IMR-90 (cell line): ENCODE results near the gene CHRNA5. TPM values are rescaled to one million over a fixed set of nuclear protein-coding genes. Genes with fewer than 3 reads are reported as not detected.

Experiments
- ATAC-seq: fragments of 200-7000 bp; cut with Tn5 transposase; 2 replicates; pipeline ENCODE4 v1.9.1; 2020; ENCODE audit warnings: low read depth, mild to moderate bottlenecking, moderate library complexity
- BruUV-seq: library from RNA; stranded (reverse); fragments of 400-500 nt; replicated peaks from 2 replicates; lab custom pipeline; 2021; lab: Mats Ljungman, UMichigan
- CTCF ChIA-PET: fragments of 300-600 bp; formaldehyde crosslinking; extraction: SDS; loops from one replicate; lab custom pipeline; 2021; ENCODE audit warnings: antibody characterized with exemption; lab: Yijun Ruan, JAX
- POLR2A ChIA-PET: fragments of 300-600 bp; sonication (Branson Sonifier 250); formaldehyde crosslinking; loops from one replicate; lab custom pipeline; 2022; ENCODE audit warnings: antibody characterized with exemption; ENCODE audit not compliant: unreplicated experiment; lab: Charles Lee
- DNase-seq: peaks from one replicate; pipeline ENCODE4 v3.0.0; 2013
- H2AFZ ChIP-seq: replicated peaks from 2 replicates; pipeline ENCODE3; 2013; ENCODE audit warnings: low read length, mild to moderate bottlenecking; ENCODE audit not compliant: poor library complexity
- H2AK5ac ChIP-seq: 2 replicates; pipeline ENCODE4 v1.6.1; 2013; ENCODE audit warnings: low read depth, low read length, inconsistent platforms
- H2AK9ac ChIP-seq: replicated peaks from 2 replicates; pipeline ENCODE3; 2013; ENCODE audit warnings: mild to moderate bottlenecking, low read depth, low read length, moderate library complexity; ENCODE audit not compliant: poor library complexity
- H2BK120ac ChIP-seq: 2 replicates; pipeline ENCODE4 v1.6.1; 2013; ENCODE audit warnings: low read depth, low read length, inconsistent platforms
- H2BK15ac ChIP-seq: 3 replicates; pipeline ENCODE4 v1.6.1; 2013; ENCODE audit warnings: low read depth, low read length, inconsistent platforms
- H2BK20ac ChIP-seq: 2 replicates; pipeline ENCODE4 v1.6.1; 2013; ENCODE audit warnings: low read depth, mild to moderate bottlenecking, inconsistent platforms, low read length, moderate library complexity
- H2BK5ac ChIP-seq: 2 replicates; pipeline ENCODE4 v1.6.1; 2013; ENCODE audit warnings: mild to moderate bottlenecking, low read depth, low read length, inconsistent platforms; ENCODE audit not compliant: poor library complexity, severe bottlenecking
- H3K14ac ChIP-seq: replicated peaks from 2 replicates; pipeline ENCODE4 v1.6.1; 2013; ENCODE audit warnings: low read depth, low read length, inconsistent platforms
- H3K18ac ChIP-seq: 2 replicates; pipeline ENCODE4 v1.6.1; 2013; ENCODE audit warnings: low read depth, low read length, control low read depth
- H3K23ac ChIP-seq: 2 replicates; pipeline ENCODE4 v1.6.1; 2013; ENCODE audit warnings: low read depth, low read length, inconsistent platforms
- H3K27ac ChIP-seq: 2 replicates; pipeline ENCODE4 v1.5.1; 2013; ENCODE audit warnings: mild to moderate bottlenecking, control low read depth, low read length; ENCODE audit not compliant: insufficient read depth
- H3K27me3 ChIP-seq: 2 replicates; pipeline ENCODE4 v1.6.1; 2013; ENCODE audit warnings: low read length; ENCODE audit not compliant: control insufficient read depth, insufficient read depth
- H3K36me3 ChIP-seq: 2 replicates; pipeline ENCODE4 v1.6.1; 2013; ENCODE audit warnings: low read length, mixed read lengths; ENCODE audit not compliant: control insufficient read depth, insufficient read depth
- H3K4ac ChIP-seq: 2 replicates; pipeline ENCODE4 v1.6.1; 2013; ENCODE audit warnings: low read depth, low read length, inconsistent platforms
- H3K4me1 ChIP-seq: 2 replicates; pipeline ENCODE4 v1.6.1; 2013; ENCODE audit warnings: low read length, mixed read lengths; ENCODE audit not compliant: control insufficient read depth, insufficient read depth
- H3K4me2 ChIP-seq: 2 replicates; pipeline ENCODE4 v1.6.1; 2013; ENCODE audit warnings: low read depth, mild to moderate bottlenecking, control low read depth, low read length, moderate library complexity
- H3K4me3 ChIP-seq: 2 replicates; pipeline ENCODE4 v1.5.1; 2013; ENCODE audit warnings: low read depth, mild to moderate bottlenecking, control low read depth, low read length, moderate library complexity; ENCODE audit not compliant: insufficient read depth
- H3K56ac ChIP-seq: 2 replicates; pipeline ENCODE4 v1.6.1; 2013; ENCODE audit warnings: low read length, inconsistent platforms; ENCODE audit not compliant: insufficient read depth; ENCODE audit errors: extremely low read depth
- H3K79me1 ChIP-seq, 2 experiments: 2 replicates each; pipeline ENCODE4 v1.6.1; 2013; ENCODE audit warnings: low read length in 2 of 2, inconsistent platforms in 1 of 2, low read depth in 1 of 2
- H3K9ac ChIP-seq: 2 replicates; pipeline ENCODE4 v1.6.1; 2013; ENCODE audit warnings: low read depth, low read length, control low read depth
- H3K9me1 ChIP-seq: 2 replicates; pipeline ENCODE4 v1.6.1; 2013; ENCODE audit warnings: low read length, inconsistent platforms; ENCODE audit not compliant: insufficient read depth
- H3K9me3 ChIP-seq: 2 replicates; pipeline ENCODE4 v1.6.1; 2013; ENCODE audit warnings: low read length; ENCODE audit not compliant: control insufficient read depth, insufficient read depth
- H4K20me1 ChIP-seq: 2 replicates; pipeline ENCODE4 v1.6.1; 2013; ENCODE audit warnings: low read length, inconsistent platforms; ENCODE audit not compliant: insufficient read depth
- H4K5ac ChIP-seq: 2 replicates; pipeline ENCODE4 v1.6.1; 2013; ENCODE audit warnings: mild to moderate bottlenecking, low read depth, low read length, control low read depth
- H4K8ac ChIP-seq, 2 experiments: 2 replicates each; pipeline ENCODE4 v1.6.1; 2013; ENCODE audit warnings: low read depth in 2 of 2, low read length in 2 of 2, control low read depth in 1 of 2, inconsistent platforms in 1 of 2
- H4K91ac ChIP-seq: 2 replicates; pipeline ENCODE4 v1.6.1; 2013; ENCODE audit warnings: low read depth, low read length, inconsistent platforms; ENCODE audit not compliant: insufficient read depth
- BHLHE40 ChIP-seq: fragments of 150-350 bp; IDR thresholded peaks from 2 replicates; pipeline ENCODE4 v1.6.1; 2016; ENCODE audit warnings: mild to moderate bottlenecking, low read depth, low read length
- CEBPB ChIP-seq: IDR thresholded peaks from 2 replicates; pipeline ENCODE4 v1.6.1; 2012; ENCODE audit warnings: low read depth, low read length, improper control_type of control experiment
- FOS ChIP-seq: fragments of 150-350 bp; IDR thresholded peaks from 2 replicates; pipeline ENCODE4 v1.6.1; 2016; ENCODE audit warnings: low read depth, low read length
- MAFK ChIP-seq: IDR thresholded peaks from 2 replicates; pipeline ENCODE4 v1.6.1; 2012; ENCODE audit warnings: low read depth, low read length, improper control_type of control experiment
- MAZ ChIP-seq: IDR thresholded peaks from 2 replicates; pipeline ENCODE4 v1.6.1; 2012; ENCODE audit warnings: low read depth, mild to moderate bottlenecking, low read length, improper control_type of control experiment, moderate library complexity, borderline replicate concordance
- MXI1 ChIP-seq: IDR thresholded peaks from 2 replicates; pipeline ENCODE4 v1.6.1; 2012; ENCODE audit warnings: low read depth, mild to moderate bottlenecking, low read length, moderate library complexity, borderline replicate concordance
- NFE2L2 ChIP-seq: fragments of 150-350 bp; IDR thresholded peaks from 2 replicates; pipeline ENCODE4 v1.6.1; 2016; ENCODE audit warnings: low read depth, mild to moderate bottlenecking, low read length
- POLR2A ChIP-seq: IDR thresholded peaks from 2 replicates; pipeline ENCODE4 v1.6.1; 2012; ENCODE audit warnings: mild to moderate bottlenecking, low read depth, low read length
- RCOR1 ChIP-seq: IDR thresholded peaks from 2 replicates; pipeline ENCODE4 v1.6.1; 2012; ENCODE audit warnings: mild to moderate bottlenecking, low read length, improper control_type of control experiment; ENCODE audit not compliant: insufficient replicate concordance
- RFX5 ChIP-seq: IDR thresholded peaks from 2 replicates; pipeline ENCODE4 v1.8.0; 2012; ENCODE audit warnings: low read depth, mild to moderate bottlenecking, low read length, moderate library complexity
- SMC3 ChIP-seq: fragments of 150-350 bp; IDR thresholded peaks from 2 replicates; pipeline ENCODE4 v1.6.1; 2016; ENCODE audit warnings: low read depth, mild to moderate bottlenecking, antibody characterized with exemption, low read length, moderate library complexity
- WGBS, 2 experiments: methylation state at CpG; one replicate each; pipeline versions ENCODE4 v1.1.5 to v1.1.7; 2013; ENCODE audit warnings: missing lambda C conversion rate in 2 of 2; ENCODE audit not compliant: insufficient read length in 1 of 2; ENCODE audit errors: extremely low coverage in 2 of 2; 5-methylcytosine and 5-hydroxymethylcytosine counted together
- dilution Hi-C: fragments of 300-500 bp; cut with HindIII; formaldehyde crosslinking; loops from one replicate; pipeline ENCODE4 v1.14.3; 2018; ENCODE audit warnings: low sequenced_read_pairs; ENCODE audit not compliant: unreplicated experiment
- in situ Hi-C: fragments of 300-500 bp; cut with MboI; formaldehyde crosslinking; loops from 3 replicates; pipeline ENCODE4 v1.14.3; 2019; ENCODE audit warnings: low sequenced_read_pairs, inconsistent platforms, mixed read lengths
- intact Hi-C: fragments of 100-400 bp; cut with micrococcal nuclease; formaldehyde crosslinking; loops from 2 replicates; pipeline ENCODE4 v1.10.0; 2022
- polyA plus RNA-seq, 3 experiments: library from polyadenylated mRNA; depleted of rRNA; stranded (reverse); fragments of >200 nt; gene quantifications; 2 replicates each; pipeline ENCODE4 v1.2.3, GENCODE V29; 2012; ENCODE audit warnings: low replicate concordance in 1 of 3
- total RNA-seq: library from RNA; depleted of rRNA; stranded (reverse); fragments of >200 nt; gene quantifications from 2 replicates; pipeline ENCODE4 v1.2.3, GENCODE V29; 2012
- TF ChIP-seq, protein P1 (sequence below): conservative IDR thresholded peaks from 2 replicates; pipeline ENCODE4 v1.5.1; 2012; ENCODE audit warnings: mild to moderate bottlenecking, low read depth, low read length, improper control_type of control experiment

Gene CHRNA5
- total and polyA plus RNA-seq, 2 of the 4 experiments (the other 2 are of a cell fraction): 0.54 to 0.94 TPM

DNA sequence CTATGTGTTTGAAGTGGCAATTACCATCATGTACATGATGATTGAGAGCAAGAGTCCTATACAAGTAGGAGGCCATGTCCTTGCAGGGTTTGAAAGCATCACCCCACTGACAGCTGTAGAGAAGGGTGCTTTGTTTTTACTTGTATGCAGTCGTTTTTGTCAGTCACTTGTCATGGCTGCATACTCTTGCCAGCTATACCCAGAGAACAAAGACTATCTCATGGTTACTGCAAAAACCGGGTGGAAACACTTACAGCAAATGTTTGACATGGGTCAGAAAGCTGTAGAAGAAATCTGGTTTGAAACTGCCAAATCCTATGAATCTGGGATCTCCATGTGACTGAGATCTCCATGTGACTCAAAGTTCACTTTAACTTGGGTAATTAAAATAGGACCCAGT is 32.0 kb upstream of the CHRNA5 start:
- no peaks in the 10 kb centered on the region for H3K79me1 ChIP-seq
- DNase-seq (no peak), ATAC-seq (no peak)
- no peaks in the 10 kb centered on the region for H3K36me3 ChIP-seq
- H2AK5ac ChIP-seq: no peak overlapping the region
- H3K4me3 ChIP-seq: no peak overlapping the region
- H2BK15ac ChIP-seq: no peak overlapping the region
- H3K4me2 ChIP-seq: no peak overlapping the region
- H4K91ac ChIP-seq: no peak overlapping the region
- H4K5ac ChIP-seq: no peak overlapping the region
- H3K9me3 ChIP-seq: no peaks in the 10 kb centered on the region
- no peaks in the 10 kb centered on the region for H4K20me1 ChIP-seq
- ChIA-PET CTCF (no interaction called here), POLR2A (no interaction called here)
- no peaks in the 10 kb centered on the region for H3K9me1 ChIP-seq
- no peak overlapping the region for H4K8ac ChIP-seq
- H3K56ac ChIP-seq: no peak overlapping the region
- no peak overlapping the region for H2BK5ac ChIP-seq
- no peak overlapping the region for H2AK9ac ChIP-seq
- H3K4me1 ChIP-seq: no peaks in the 10 kb centered on the region
- no peak overlapping the region for H3K27ac ChIP-seq
- no peak overlapping the region for H2BK120ac ChIP-seq
- dilution Hi-C loops: no loop called here
- no peak overlapping the region for H3K23ac ChIP-seq
- WGBS, 2 experiments: 56% methylated on average over 2 of the region's 2 CpGs; no CpG with 5 or more reads in 1 of the 2 experiments
- in situ Hi-C loops: no loop called here
- no peak for TF ChIP-seq BHLHE40
- TF ChIP-seq, protein P1, sequence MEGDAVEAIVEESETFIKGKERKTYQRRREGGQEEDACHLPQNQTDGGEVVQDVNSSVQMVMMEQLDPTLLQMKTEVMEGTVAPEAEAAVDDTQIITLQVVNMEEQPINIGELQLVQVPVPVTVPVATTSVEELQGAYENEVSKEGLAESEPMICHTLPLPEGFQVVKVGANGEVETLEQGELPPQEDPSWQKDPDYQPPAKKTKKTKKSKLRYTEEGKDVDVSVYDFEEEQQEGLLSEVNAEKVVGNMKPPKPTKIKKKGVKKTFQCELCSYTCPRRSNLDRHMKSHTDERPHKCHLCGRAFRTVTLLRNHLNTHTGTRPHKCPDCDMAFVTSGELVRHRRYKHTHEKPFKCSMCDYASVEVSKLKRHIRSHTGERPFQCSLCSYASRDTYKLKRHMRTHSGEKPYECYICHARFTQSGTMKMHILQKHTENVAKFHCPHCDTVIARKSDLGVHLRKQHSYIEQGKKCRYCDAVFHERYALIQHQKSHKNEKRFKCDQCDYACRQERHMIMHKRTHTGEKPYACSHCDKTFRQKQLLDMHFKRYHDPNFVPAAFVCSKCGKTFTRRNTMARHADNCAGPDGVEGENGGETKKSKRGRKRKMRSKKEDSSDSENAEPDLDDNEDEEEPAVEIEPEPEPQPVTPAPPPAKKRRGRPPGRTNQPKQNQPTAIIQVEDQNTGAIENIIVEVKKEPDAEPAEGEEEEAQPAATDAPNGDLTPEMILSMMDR: no peak
- no peak for TF ChIP-seq MAFK
- no peak for TF ChIP-seq MXI1
- TF ChIP-seq CEBPB: no peak
- TF ChIP-seq MAZ: no peak
- no peak for TF ChIP-seq POLR2A
- no peak for TF ChIP-seq FOS
- TF ChIP-seq RFX5: no peak
- TF ChIP-seq NFE2L2: no peak
- TF ChIP-seq RCOR1: no peak
- no peak for TF ChIP-seq SMC3
- H3K4ac ChIP-seq: no peak overlapping the region
- H3K27me3 ChIP-seq: no peaks in the 10 kb centered on the region
- no peak overlapping the region for H2BK20ac ChIP-seq
- H3K9ac ChIP-seq: no peak overlapping the region
- no peak overlapping the region for H3K14ac ChIP-seq
- intact Hi-C loops: no loop called here
- H2AFZ ChIP-seq: no peak overlapping the region
- BruUV-seq: no TSS peak
- no peak overlapping the region for H3K18ac ChIP-seq
